Kasumi-1 (cell line): ENCODE data around the gene DDX23.

Experiments
- DNase-seq, 2 experiments: peaks; one replicate each; lab custom pipeline; 2025; lab: John Stamatoyannopoulos, UW

DDX23 gene

DNA sequence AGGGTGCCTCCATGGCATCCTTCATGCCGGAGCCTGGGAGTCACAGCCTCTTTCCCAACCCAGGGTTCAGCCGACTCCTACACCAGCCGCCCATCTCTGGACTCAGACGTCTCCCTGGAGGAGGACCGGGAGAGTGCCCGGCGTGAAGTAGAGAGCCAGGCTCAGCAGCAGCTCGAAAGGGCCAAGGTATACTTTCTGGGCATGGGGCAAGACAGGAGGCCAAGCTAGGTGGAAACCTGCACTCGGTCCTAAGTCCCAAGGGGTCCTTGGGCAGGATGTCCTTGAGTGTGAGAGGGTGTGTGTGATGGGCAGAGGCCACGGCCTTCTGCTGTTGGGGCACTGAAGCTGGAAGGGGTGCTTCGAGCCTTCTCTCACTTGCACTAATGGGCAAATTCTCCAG is 28.7 kb downstream of the DDX23 start:
- DNase-seq: no peak

DNA sequence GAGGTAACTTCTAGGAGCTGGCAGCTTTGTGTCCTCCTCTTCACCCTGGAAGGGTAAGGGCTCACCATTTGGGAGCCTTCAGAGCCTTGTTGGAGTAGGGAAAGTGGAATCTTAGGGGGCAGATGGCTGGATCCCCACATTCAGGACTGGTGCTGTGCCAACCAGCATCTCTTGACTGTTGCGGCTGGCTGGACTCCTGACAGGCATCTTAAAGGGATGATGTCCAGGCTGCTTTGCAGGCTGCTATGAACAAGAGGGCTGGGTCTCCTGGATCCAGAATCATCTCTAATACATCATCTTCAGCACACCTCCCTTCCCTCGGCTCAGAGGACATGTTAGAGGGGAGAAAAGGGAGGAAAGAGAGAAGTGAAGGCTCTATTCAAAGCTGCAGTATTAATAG is 29.3 kb downstream of the DDX23 start:
- no peak for DNase-seq

DNA sequence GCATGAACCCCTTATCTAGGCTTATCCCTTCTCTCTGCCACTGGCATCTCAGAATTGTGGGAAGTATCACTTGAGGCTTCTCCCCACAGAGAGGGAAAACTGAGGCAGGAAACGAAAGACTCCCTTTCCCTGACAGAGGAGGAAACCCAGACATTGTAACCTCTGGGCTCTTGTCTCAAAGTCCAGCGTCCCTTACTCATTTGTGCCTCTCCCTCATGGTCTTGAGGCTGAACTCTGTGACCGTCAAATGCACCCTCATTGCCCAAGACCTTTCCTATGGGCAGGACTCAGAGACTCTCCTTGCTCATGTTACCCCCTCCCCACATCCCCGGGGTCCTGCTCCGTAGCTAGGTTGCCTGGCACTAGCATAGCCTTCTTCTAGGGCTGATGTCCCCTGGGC is 29.8 kb downstream of the DDX23 start:
- no peak for DNase-seq

DNA sequence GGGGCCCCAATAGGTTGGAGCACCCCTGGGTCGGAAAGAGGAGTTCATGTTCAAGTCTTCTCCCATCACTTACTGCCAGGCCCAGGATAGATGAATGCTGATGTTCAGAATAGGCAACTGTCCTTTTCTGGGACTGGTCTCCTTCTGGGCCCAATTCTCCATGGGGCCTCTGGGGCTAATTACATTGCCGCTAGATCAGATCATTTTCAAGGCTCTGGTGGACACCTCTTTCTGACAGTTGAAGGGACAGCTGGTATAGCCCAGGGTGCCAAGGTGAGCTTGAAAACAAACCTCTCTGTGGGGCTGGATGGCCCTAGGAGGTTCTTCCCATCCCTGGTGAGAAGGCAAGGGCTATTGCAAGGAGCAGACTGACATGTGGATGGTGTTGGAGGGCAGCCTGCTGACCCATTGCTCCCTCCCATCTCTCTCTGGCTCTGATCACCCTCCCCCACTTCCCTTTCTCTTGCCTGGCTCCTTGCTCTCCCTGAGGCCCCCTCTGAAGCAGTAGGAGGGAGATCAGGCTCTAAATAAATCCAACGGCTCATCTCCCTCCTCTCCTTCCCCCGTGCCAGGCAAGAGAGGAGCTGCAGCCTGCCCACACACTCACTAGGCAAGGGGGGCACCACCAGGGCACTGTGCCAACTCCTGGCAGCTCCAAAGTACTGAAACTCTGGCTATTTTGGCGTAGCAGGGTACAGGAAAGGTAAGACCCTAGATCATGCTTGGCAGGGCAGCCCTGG is 31.8 kb downstream of the DDX23 start:
- peak in 1 of 2 experiments; percentile 22 for DNase-seq

DNA sequence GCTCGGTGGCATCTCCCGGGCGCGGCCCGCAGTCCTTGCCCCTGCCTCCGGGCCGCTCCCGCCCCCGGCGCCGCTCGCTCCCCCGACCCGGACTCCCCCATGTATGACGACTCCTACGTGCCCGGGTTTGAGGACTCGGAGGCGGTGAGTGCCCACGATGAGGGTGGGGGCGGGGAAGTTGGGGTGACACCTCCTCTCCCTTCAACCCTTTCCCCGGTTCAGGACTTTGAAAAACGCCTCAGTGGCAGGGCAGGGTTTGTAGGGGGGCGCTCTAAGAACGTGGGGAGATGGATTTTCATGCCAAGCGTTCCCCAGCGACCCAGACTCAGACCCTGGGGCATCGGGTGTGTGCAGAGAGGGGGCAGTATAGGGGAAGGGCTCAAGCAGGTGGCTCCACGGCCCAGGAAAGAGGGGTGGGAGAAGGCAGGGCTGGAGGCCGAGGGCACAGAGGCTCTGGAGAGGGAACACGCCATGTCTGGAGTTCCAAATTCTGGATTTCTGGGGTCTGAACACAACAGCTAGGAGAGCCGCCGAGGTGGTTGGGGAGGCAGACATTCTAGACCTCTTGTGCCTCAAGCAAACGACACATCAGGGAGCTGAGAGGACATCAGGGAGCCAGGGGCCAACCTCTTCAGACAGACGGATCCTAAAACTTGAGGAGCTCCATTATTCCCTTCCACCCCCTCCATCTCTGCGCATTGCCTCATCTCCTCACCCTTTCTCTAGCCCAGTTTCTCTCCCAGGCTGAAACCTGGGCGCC is 33.0 kb downstream of the DDX23 start:
- DNase-seq: peak; percentile 10 to 25

DNA sequence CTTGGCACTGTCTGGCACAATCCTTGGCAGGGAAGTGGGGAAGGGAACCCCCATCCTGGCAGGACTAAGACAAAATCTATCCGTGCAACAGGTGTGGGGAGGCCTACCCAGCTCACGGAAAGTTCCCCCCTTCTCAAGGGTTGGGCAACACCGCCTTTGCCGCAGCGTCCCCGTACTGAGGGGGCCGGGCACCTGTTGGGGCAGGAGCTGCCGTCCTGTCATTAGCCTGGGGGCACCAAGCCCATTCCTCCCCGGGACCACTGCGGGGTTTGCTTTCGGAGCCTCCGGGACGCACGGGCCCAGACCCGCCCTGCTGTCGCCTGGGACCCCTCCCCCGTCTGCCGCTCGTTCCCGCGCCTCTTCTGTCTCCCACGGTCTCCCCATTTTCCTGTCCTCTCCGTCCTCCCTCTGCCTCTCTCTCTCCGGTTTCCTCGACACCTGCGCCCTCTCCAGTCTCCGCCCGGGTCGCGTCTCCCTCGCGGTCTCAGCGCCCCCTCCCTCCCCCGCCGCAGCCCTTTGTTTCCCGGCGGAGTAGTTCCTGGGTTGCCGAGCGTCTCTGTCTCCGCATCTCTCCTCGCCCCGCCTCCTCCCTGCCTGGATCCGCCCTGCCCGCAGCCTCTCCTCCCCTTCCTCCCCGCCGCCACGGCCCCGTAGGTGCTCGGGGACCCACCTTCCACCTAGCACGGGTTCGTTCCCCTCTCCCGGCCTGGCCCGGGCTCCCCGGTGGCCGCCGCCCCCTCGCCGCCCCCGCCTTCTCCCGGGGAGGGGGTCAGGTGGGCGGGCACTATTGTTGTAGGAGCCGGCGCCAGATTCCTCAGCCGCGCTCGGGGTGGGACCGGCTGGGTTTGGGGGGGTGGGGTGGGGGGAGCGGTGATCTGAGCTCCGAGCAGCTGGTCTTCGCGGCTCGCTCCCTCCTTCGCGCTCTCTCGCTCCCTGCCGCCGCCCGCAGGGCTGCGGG is 33.8 kb downstream of the DDX23 start, which contains the start of gene CACNB3:
Gene CACNB3 (plus strand): TSS at position 624 of the 958 bp plus-strand sequence. CDS start 434 bp downstream, outside the sequence.
- DNase-seq: peak; percentile 60 to 62

DNA sequence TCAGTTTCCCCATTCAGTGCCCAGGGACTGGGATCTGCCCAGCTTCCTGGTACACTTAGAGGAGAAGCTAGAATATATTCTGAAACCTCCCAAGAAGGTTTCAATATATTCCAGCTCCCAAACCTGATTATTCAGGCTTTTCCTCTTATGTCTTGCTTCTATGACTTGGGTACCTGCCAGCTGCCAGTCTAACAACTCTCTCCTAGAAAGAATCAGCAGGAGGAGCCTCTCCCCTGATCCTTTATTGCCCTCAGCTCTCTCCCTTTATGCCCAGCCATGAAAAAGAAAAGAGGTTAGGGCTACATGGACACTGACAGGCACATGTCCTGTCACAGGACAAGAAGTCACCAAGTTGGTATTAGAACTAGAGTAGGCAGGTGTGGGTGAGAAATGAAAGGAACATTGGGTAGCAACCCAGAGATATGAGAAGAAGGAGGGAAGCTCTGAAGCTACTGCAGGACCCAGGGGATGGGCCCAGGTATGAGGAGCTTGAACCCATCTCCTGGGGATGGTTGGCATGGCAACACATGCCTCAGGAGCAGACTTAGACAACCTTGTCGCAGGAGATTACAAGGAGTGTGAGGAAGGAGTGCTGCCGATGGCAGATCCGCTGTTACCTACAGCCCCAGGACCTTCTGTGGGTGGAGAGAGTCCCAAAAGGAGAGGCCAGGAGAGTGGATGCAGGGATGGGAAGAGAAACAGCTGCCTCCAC is 35.7 kb downstream of the DDX23 start:
- DNase-seq: no peak

DNA sequence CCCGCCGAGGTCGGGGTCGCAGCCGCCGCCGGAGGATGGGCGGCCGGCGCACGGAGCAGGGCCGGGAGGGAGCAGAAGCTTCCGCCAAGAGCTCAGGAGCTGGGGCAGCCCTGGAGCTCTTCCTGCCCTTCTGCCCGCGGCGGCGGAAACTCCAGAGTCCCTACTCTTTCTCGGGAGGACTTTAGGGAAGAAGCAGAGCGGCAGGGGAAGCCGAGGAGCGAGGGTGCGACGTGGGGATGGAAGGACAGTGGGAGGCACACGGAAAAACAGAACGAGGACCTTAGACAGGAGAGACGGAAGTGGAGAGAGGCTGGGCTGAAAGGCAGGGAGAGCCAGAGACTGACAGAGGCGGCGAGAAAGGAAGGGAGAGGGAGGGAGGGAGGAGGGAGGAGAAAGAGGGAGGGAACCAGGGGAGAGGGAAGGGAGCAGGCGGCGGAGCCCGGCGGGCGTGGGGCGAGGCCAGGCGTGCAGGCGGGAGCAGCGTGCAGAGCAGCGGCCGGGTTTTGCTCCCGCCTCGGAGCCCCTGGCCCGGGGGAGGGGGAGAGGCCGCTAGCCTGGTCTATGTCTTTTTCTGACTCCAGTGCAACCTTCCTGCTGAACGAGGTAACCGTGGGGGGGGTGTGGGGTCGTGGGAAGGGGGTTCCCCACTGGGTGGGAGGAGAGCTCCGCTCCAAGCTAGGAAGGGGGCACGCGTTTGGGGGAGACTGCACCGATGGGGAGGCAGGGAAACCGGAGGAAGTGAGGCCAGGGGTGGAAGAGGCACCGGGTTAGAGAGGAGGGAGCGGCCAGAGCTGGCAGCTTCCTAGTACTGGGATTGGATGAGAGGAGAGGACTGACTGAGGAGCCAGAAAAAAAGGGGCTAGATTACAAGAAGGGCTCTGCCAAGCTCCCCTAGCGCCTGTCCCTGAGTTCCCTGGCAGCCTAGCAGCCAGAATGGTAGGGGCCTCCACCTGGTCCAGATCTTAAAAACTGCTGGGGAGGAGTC is 36.5 kb downstream of the DDX23 start:
- DNase-seq: peak; percentile 90 to 93

DNA sequence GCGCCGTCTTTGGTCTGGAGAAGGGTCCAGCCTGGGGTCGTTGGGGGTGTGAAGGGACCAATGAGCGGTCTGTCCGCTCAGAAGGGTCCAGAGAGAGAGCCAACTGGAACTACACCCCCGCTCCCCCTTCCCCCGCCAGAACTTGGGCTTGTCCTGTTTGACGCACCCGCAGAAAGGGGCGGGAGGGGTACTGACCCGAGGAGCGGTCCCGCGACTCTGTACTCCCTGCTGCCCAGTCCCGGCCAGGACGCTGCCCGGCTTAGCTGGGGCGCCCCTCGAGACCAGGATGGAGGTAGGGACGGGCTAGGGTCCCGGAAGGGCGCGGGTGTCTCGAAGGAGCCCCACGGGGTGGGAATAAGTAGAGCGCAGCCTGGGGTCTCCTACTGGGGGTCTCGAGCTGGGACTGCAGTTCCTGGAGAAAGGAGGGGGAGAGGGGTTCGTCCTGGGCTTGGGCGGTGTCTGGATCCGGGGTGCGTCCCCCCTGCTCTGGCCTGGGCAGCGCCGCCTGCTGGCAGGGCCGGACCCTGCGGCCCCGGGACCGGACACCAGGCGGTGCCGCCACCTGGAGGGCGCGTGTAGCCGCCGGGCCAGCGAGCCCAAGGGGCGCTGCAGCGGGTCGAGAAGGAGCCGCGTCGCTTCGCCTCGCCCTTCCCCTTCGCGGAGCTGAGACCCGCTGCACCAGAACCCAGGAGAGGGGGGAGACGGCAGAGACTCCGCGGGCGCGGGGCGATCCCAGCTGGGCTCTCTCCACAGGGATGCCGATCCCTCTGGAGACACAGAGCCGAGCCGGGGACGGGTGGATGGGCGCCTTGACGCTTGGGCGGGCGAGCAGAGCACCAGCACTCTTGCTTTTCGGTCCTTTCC is 37.5 kb downstream of the DDX23 start:
- peak; percentile 69 to 72 for DNase-seq

DNA sequence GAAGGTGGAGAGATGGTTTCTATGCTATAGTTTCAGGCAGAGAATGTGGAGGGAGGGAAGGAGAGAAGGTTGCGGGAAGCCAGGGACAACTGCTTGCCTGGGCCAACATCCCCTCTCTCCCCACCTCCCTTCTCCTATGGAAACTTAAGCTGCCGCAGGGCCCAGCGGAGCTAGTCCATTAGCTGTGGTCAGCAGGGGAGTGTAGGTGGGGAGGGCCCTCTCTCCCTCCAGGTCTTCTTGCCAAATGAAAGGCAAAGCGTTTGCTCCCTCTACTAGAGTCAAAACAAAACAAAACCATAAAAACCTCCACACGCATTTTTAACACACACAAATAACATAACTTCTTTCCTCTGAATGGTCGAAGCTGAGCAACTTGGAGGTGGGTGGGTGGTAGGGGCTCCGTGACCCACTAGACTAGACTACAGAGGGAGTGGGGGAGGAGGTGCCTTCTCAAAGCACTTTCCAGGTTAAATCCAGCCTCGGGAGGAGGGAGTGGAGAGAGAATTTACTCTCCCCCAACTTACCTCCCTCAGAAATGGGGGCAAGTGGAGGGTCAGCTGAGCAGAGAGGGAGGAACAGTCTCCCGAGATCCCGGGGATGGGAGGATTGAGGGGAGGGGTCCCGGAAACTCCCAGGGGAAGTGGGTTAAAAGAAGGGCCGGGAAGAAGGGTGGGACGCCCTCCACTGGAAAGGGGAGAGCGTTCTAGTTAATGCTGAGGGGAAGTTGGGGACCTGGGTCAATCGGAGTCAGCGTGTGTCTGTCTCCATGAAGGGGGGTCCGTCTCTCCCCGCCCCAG is 38.3 kb downstream of the DDX23 start:
- peak; percentile 33 to 44 for DNase-seq

DNA sequence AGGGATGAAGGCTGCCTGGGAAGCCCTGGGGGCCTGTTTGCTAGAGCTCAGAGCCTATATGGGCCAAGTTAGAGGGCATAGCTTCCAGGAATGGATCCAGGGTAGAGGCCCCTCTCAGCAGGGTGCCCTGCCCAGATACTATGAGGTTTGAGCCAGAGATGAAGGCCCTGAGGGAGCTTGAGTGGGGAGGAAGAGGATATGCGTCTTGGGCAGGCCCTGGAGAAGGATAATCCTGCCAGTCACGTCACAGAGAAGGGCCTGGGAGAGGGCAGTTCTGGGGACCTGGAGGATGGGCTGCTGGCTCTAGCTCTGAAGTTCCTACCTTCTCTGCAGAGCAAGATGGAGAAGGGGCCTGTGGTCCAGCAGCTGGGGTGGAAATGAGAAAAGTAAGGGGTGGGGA is 39.6 kb downstream of the DDX23 start:
- no peak for DNase-seq

DNA sequence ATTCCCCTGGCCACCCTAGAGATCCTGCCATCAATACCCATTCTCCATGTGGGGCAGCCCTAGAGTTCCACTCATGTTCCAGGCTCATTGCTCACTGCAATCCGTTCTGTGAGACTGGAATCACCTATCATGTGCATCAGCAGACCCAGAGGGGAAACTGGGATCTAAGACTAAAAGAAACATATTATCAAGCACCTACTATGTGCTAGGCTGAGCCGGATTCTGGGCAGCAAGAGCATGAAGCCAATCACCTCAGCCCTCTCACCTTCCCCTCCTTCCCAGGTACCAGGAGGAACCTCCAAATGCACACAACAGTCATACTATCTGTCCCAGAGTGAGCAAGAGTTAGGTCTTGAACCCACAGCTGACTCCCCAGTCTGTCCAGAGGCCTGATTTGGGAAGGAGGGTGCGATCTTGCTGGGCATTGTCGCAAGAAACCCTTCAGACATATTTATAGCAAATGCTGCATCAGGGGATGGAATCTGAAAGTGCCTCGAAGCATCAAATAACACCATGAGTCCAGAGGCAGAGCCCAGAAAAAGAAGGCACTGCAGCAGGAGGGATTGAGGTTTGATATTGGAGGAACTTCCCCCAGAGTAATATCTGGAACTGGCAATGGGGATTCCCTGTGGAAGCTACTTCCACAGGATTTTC is 40.4 kb downstream of the DDX23 start:
- DNase-seq: no peak

DNA sequence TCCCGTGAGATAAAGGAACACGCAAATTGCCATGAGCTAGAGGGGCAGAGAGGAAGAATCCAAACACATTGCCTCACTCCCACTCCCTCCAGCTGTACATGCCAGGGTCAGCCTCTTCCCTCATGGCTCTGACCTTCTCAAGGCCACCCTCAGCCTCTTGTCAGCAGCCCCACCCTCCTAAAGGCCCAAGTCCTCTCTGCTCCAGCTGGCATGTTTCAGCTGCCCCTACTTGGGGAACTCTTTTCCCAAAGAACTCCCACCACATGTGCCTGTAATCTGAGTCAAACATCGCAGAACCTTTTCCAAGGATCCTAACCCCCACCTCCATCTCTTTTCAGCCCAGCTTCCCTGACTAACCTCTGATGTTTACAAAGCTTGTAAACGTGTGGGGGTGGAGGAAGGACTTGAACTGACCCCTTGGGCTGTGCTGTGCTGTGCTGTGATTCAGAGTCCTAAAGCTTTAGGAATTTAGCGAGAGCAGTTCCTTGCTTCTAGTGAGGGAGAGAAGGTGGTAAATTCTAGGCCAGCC is 41.0 kb downstream of the DDX23 start:
- no peak for DNase-seq

DNA sequence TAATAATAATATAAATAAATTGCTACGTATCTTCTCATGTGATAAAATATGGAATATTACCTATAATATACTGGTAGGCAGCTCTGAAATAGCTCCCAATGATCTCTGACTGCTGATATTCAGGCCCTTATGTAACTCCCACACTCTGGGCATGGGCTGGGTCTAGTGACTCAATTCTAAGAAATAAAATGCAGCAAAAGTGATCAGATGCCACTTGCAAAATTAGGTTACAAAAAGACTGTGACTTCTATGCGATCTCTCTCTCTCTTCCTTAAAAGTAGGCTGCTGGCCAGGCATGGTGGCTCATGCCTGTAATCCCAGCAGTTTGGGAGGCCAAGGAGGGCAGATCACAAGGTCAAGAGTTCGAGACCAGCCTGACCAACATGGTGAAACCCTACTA is 44.0 kb downstream of the DDX23 start:
- DNase-seq: no peak

DNA sequence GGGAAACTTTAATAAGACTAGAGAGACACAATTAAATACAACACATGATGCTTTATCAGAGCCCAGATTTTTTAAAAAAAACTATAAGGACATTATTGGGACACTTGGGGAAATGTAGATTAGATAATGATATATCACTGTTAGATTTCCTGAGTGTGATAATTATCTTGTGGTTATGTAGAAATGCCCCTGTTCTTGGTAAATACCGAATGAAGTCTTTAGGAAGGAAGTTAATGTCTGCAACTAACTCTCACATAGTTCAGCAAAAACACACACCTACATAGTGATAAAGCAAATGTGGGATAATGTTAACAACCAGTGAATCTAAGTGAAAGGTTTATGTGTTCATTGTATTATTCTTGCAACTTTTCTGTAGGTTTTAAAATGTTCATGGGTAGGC is 48.3 kb downstream of the DDX23 start:
- DNase-seq: no peak

DNA sequence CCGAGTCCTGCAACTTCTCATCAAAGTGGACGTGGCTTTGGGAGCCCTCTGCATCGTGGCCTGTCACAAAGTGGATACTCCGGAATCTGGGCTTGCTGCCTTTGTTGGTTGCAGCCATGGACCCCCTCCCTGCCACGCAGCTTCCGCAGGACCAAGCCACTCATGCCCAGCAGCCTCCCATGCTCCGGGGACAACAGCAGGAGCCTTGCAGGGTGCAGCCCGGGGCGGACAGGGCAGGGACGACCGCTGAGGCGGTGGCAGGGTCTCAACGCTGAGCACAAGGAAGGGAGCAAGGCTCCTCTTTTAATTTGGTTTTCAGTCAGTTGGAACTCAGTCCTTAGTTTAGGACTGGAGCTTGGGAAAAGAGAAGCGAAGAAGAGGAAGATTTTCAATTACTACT is 51.0 kb downstream of the DDX23 start:
- no peak for DNase-seq

DNA sequence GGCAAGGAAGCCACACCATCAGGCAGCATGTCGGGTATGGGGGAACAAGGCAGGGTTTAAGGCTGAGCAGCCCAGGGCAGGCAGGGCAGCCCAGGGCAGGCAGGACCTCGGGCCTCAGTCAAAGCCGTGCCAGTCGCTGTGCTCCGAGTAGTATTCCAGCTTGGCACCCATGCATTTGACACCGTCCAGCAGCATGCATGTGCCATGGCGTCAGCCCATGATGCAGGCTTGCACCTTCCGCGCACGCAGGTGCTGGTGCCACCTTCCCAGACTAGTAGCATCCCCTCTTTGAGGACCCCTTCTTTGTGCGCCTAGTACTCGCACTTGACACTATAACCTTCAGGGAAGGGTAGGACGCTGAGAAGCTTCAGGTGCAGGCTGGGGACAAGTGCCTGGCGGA is 51.5 kb downstream of the DDX23 start:
- DNase-seq: no peak

DNA sequence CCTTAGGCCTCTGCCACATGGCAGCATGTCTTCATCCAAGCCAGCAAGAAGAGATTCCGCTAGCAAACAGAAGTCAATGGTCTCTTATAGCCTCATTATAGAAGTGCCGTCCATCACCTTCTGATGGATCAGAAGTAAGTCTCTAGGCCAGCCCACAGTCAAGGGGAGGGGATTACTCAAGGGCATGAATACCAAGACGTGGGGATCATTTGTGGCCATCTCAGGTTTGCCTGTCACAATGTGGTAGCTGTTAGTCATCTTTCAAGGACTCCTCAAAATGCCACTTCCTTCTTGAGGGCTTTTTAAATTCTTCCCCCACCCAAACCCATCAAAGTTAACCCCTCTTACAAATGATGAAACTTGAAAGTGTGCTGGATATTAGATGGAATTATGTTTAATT is 55.0 kb downstream of the DDX23 start:
- peak in 1 of 2 experiments; percentile 13 for DNase-seq
